Myocyte (in vitro differentiated cells): Measurements from ENCODE around the gene ADCY2. TPM values are rescaled to one million over a fixed set of nuclear protein-coding genes. Genes with fewer than 3 reads are reported as not detected.
"Not testable (repeated sequence)": the region's sequence is repeated elsewhere in the genome, so short reads cannot be mapped to it uniquely, and the experiment has no call there.

Source experiments
- DNase-seq: peaks from one replicate; pipeline ENCODE4 v3.0.0-alpha.2; 2012; ENCODE audit warnings: low read depth
- total RNA-seq: library from RNA; depleted of rRNA; stranded (reverse); fragments of >200 nt; gene quantifications from 2 replicates; pipeline ENCODE4 v1.2.3, GENCODE V29; 2014

Gene ADCY2
- total RNA-seq, 1 donor from 2014 or later, result not detected

GRCh38 chr5:7395432-7395946 is 449 bp upstream of the ADCY2 start:
- DNase-seq, result no peak

- DNase-seq, result no peak
Measured at GRCh38 chr5:7396713-7397454, 946 bp downstream of the ADCY2 start.

- DNase-seq, result peak; percentile 6
Measured at GRCh38 chr5:7397937-7398336, 2.0 kb downstream of the ADCY2 start.

GRCh38 chr5:7398596-7399280 is 2.8 kb downstream of the ADCY2 start:
- DNase-seq, result no peak

- no peak for DNase-seq
Measured at GRCh38 chr5:7405277-7405676, 9.3 kb downstream of the ADCY2 start.

- no peak for DNase-seq
Measured at GRCh38 chr5:7410936-7411511, 15.1 kb downstream of the ADCY2 start.

GRCh38 chr5:7412409-7412808 is 16.5 kb downstream of the ADCY2 start:
- no peak for DNase-seq

GRCh38 chr5:7415123-7415522 is 19.2 kb downstream of the ADCY2 start:
- DNase-seq, result no peak

GRCh38 chr5:7415587-7416535 is 19.9 kb downstream of the ADCY2 start:
- no peak for DNase-seq

- no peak for DNase-seq
Measured at GRCh38 chr5:7418276-7418675, 22.3 kb downstream of the ADCY2 start.

- DNase-seq, result no peak
Measured at GRCh38 chr5:7419367-7419766, 23.4 kb downstream of the ADCY2 start.

GRCh38 chr5:7419846-7420245 is 23.9 kb downstream of the ADCY2 start:
- DNase-seq, result no peak

GRCh38 chr5:7420510-7421280 is 24.8 kb downstream of the ADCY2 start:
- no peak for DNase-seq

- no peak for DNase-seq
Measured at GRCh38 chr5:7422316-7423106, 26.6 kb downstream of the ADCY2 start.

GRCh38 chr5:7423231-7423630 is 27.3 kb downstream of the ADCY2 start:
- DNase-seq, result not testable (repeated sequence)

- no peak for DNase-seq
Measured at GRCh38 chr5:7425830-7426229, 29.9 kb downstream of the ADCY2 start.

GRCh38 chr5:7426284-7426683 is 30.3 kb downstream of the ADCY2 start:
- DNase-seq, result no peak

GRCh38 chr5:7434914-7435313 is 39.0 kb downstream of the ADCY2 start:
- no peak for DNase-seq

- DNase-seq, result no peak
Measured at GRCh38 chr5:7435503-7435902, 39.6 kb downstream of the ADCY2 start.

GRCh38 chr5:7436521-7436920 is 40.6 kb downstream of the ADCY2 start:
- DNase-seq, result no peak
